OCI-M2 (cell line): ENCODE data around the gene NFX1.

Experiments
- DNase-seq: peaks from one replicate; lab custom pipeline; 2025; ENCODE audit not compliant: unreplicated experiment; lab: John Stamatoyannopoulos, UW

The NFX1 gene

GRCh38 chr9:33265211-33265865, 25.0 kb upstream of the NFX1 start:
- no peak for DNase-seq

DNA sequence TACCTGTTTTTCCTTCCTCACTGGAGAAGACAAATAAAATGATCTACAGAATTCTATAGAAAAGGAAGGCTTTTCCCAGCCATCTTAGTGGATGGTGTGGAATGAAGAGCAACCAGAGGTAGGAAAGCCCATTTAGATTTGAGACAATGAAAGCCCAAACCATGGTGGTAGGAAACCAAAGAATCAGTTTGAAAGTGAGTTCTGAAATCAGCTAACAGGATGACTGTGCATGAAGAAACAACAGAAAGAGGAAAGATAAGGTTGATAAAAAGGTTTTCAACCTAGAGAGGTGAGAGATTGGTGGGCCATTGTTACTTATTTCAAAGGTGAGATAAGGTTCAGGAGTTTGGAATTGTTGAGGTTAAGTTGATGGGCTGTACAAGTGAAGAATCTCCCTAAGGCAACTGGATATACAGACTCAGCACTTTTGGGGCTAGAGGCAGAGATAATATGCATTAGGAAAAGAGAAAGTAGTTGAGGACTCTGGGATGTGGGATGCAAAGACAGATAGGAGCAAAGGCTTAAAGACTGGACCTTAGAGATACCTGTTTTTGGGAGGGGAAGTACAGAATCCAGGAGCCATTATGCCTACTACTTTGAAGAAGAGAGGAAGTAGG, 23.1 kb upstream of the NFX1 start:
- DNase-seq = no peak

GRCh38 chr9:33270146-33270545, 20.2 kb upstream of the NFX1 start:
- DNase-seq = no peak

DNA sequence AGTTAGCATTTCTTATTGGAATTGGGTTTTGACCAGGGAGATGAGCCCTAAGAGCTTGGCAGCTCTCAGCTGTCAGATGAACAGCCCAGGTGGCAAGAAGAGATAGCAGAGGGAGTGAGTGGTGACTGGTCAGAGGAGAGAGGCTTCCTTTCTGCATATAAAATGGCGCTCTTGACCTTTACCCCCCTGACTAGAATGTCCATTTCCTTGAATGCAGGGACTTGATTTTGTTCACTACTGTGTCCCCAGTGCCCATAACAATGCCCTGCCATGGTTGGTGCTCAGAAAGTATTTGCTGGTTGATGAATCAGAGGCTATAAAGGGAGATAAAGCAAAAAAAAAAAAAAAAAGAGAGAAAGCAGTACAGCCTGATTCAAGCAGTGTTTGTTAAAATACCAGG, 18.3 kb upstream of the NFX1 start:
- no peak for DNase-seq

DNA sequence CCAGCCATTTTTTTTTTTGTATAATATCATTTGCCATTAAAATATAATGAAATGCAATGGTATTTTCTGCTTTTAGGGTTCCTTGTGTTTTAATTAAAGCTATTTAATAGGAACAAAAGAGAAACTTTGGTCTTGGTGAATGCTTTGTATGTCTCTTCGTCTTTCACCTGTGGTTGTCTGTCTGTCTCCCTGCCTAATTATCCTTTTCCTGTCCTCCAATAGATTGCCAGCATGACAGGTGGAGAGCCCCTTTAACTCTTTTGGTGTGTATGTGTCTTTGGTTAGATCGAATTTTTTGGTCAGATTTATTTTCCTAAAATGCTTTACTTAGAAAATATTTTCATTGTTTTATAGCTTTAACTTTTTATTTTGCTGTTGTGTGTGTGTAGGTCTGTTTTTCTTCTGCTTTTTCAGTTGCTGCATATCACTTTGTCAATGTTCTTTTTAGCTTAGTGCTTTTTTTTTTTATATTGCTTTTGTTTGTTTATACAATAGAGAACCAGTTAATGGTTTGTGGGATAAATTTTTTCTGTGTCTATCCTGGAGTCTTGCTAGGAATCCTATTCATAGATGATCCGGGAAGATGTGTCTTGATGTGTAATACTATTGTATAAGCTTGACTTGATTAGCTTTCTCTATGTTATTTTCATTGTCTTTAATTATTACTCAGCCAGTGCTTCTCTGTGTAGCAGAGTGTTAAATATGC, 16.9 kb upstream of the NFX1 start:
- DNase-seq = no peak

GRCh38 chr9:33273972-33274328, 16.4 kb upstream of the NFX1 start:
- DNase-seq = no peak

- DNase-seq = no peak
Measured at GRCh38 chr9:33277484-33277883, 12.8 kb upstream of the NFX1 start.

GRCh38 chr9:33285502-33285901, 4.8 kb upstream of the NFX1 start:
- no peak for DNase-seq

- DNase-seq = no peak
Measured at GRCh38 chr9:33287087-33287490, 3.2 kb upstream of the NFX1 start.

- DNase-seq = no peak
Measured at GRCh38 chr9:33288235-33288634, 2.1 kb upstream of the NFX1 start.

- DNase-seq = no peak
Measured at GRCh38 chr9:33288828-33289483, 1.4 kb upstream of the NFX1 start.

DNA sequence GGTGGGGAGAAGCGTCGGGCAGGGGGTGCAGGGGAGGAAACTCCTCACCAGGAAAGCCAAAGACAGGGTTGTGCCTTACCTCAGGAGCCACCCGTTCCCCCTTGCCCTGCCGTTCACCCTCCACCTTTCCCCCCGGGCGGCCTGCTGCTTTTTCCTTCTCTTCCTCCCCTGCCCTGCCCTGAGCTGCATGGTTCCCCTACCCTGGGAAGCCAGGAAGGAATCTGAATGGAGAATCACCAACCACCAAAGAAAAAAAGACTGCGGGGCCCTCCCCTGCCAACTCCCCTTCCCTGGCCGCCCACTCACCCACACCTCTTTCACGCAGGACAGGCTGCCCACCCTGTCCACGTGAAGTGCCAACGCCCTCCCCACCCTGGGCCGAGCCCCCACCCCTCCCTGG, 820 bp upstream of the NFX1 start:
- no peak for DNase-seq

- no peak for DNase-seq
Measured at GRCh38 chr9:33289936-33290246, 425 bp upstream of the NFX1 start.

- no peak for DNase-seq
Measured at GRCh38 chr9:33291031-33291397, 698 bp downstream of the NFX1 start.

DNA sequence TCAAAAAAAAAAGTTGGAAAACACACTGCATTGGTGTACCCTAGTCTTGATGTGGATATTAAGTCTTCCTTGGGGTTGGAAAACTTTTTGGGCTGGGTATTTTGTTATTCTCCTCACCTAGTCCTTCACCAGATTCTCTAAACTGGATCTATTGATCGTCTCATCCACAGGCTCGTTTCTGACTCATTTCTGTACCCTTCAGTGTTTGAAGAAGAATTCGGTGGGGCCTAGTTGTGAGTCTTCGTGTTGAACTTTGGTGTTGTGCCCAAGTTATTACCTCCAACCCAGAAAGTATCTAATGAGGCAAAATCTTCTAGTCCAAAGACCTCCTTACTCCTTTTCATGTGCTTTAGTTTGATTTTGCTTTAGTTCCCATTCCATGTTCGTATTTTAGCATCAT, 1.6 kb downstream of the NFX1 start:
- no peak for DNase-seq

- no peak for DNase-seq
Measured at GRCh38 chr9:33293782-33294181, 3.5 kb downstream of the NFX1 start.

- DNase-seq = no peak
Measured at GRCh38 chr9:33294670-33295432, 4.5 kb downstream of the NFX1 start.

DNA sequence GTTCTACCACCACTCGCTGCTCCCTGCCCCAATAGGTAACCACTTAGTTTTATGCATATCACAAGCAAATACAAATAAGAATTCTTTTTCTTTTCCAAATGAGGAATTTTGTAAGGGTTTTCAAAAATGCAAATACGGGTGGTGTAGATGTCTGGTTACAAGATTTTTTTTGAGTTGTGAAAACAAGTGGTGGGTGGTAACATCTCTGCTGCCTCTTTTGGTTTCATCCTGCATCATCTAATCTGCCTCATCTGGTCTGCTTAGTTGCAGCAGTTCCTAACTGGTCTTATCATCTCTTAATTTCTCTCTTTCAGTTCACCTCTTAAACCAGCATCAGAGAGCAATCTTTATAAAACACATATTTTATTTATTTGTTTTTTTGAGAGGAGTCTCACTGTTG, 5.3 kb downstream of the NFX1 start:
- DNase-seq = no peak

- no peak for DNase-seq
Measured at GRCh38 chr9:33297432-33297831, 7.1 kb downstream of the NFX1 start.

DNA sequence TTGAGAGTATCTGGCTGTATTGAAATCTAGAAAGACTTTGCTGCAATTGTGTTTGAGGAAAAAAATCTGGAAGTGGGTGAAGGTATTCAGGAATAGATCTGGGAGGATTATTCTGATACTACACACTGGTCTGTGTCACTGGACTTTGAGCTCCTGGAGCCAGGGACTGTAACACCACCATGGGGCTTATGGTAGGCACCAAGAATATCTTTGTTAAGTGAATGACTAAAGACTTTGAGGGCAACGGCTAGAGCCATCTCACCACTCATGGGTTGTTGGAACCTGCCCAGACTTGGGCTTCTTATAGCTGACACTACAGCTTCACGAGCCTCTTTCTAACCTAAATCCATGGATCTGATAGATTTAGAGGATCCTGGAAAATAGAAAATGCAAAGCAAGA, 10.2 kb downstream of the NFX1 start:
- DNase-seq = no peak

DNA sequence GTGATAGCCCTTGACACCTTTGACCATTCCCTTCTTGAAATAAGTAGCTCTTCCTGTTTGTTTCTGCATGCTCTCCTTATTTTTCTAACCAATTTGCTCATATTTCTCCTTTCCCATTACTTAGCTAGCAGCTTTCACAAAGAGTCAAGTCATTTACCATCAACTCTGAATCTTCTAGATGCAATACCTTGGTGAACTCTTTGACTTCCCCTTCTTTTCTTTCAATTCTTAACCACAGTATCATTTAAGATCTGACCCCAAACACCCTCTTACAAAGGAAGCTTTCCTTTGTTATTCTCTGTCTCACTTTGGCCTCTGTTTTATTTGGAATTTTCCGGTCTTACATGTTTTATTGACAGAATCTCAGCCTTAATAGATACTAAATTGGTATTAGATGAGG, 14.0 kb downstream of the NFX1 start:
- no peak for DNase-seq

DNA sequence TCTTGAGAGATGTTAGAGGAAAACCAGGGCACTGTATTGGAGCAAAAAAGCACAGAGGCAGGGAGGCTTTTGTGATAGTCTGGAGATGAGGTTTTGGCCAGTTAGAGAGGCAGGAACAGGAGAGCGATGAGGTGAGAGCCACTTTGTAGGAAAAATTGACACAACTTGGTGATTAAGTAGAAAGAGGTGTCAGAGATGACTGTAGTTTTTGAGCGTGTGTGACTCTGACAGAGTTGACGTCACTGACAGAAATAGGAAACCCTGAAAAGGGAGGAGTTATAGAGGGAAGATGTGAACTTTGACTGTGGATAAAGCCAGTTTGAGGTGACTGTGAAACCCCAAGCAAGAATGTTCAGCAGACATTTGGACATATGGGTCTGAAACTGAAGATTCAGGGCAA, 15.7 kb downstream of the NFX1 start:
- DNase-seq = no peak
